GDM1 (cell line): Measurements from ENCODE around the gene GPLD1.
A peak's percentile ranks its signal among the peaks of the same experiment; 100 is the strongest.
"Not testable (repeated sequence)": the region's sequence is repeated elsewhere in the genome, so short reads cannot be mapped to it uniquely, and the experiment has no call there.

Experiments
- DNase-seq: peaks from one replicate; lab custom pipeline; 2025; lab: John Stamatoyannopoulos, UW

GPLD1 gene

DNA sequence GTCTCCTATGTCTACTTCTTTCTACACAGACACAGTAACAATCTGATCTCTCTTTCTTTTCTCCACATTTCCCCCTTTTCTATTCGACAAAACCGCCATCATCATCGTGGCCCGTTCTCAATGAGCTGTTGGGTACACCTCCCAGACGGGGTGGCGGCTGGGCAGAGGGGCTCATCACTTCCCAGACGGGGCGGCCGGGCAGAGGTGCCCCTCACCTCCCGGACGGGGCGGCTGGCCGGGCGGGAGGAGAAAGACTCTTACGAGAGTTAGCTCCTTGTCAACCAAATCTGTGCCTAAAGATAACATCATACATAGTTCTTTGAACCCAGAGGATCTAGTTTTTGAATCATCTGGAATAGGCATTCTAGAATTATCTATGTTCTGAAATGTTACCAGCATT lies 74.8 kb downstream of the GPLD1 start:
- DNase-seq, result not testable (repeated sequence)

DNA sequence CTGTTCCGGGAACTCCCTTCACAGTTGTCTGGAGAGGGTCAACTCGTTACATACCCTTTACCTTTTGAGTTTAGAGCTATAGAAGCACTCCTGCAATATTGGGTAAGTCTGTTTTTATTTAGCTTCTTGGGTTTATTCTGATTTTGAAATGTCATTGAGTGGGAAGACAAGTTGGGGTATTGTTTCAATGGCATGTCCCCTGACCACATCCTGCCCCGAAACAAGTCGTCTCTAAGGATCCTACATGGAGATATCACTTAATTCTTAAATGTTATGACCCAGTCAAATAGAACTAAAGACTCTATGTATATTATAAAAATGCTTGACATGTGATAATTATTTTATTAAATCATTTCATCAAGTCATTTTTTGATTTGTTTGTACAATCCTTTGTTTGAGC lies 77.1 kb downstream of the GPLD1 start:
- no peak for DNase-seq

DNA sequence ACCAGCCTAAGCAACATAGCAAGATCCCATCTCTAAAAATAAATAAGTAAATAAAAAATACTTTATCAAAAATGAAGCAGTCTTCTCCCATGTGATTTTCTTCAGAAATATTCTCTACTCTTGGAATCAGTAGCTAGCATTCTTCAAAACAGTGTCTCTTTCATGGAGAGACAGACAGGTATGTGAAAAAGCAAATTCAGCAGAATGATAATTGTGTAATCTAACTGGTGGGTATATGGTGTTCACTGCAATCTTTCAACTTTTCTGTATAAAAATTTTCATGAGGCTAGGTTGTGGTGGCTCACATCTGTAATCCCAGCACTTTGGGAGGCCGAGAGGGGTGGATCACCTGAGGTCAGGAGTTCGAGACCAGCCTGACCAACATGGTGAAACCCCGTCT lies 78.8 kb downstream of the GPLD1 start:
- DNase-seq, result no peak

DNA sequence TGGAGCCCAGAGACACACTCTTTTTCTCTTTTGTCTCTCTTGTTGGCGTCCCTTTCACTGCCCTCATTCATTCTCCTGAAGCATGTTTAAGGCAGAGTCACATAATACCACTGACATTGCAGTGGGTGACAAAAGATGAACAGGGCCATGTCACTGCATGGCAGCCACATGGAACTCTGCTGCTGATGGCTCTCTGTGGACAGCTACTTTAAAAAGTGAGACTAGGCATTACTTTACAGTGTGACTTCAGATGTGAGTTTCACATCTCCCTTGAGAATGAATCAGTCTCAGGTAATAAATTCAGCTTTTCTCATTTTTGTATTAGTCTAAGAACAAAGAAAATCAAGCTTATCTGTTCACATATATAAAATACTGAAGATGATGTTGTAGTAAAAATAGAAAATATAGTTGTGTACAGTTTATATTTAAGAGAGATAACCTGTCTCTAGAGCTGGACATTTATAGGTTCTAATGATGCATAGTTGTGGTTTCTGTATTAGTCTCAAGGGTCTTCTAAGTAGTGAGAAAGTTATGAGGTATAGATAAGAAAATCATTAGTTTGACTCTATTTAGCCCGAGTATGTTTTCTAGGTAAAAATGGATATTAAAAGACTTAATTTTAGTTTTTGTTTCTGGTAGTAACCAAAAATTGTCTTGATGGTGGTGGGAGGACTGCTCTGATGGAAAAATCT lies 80.5 kb downstream of the GPLD1 start:
- DNase-seq, result no peak

DNA sequence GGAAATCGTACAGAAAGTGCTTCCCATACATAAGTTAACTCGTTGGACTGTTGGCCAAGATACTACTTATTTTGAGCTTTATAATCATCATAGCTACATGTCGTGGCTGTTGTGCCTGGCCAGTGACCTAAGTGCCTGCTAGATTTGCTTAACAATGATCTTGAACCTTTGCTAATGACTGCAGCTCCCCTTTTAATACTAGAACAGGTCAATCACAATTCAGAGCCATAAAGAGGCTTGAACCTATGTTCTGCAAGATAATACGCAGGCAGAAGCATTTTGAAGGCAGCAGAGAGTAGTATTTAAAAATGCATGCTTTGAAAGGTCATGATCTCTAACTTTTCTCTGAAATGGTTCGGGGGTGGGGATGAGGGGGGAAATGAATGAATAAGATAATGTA lies 84.1 kb downstream of the GPLD1 start:
- no peak for DNase-seq

DNA sequence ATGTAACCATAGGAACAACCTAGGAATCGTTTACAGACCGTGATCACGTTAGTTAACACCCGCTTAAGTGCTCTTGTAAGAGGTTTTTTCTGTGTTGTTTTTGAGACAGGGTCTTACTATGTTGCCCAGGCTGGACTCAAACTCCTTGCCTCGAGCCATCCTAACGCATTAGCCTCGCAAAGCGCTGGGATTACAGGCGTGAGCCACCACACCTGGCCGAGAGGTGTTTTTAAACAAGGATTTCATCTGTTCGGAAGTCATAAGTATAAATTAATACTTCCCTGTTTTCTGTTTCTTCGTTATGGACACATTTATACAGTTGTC lies 85.9 kb downstream of the GPLD1 start:
- DNase-seq, result no peak

DNA sequence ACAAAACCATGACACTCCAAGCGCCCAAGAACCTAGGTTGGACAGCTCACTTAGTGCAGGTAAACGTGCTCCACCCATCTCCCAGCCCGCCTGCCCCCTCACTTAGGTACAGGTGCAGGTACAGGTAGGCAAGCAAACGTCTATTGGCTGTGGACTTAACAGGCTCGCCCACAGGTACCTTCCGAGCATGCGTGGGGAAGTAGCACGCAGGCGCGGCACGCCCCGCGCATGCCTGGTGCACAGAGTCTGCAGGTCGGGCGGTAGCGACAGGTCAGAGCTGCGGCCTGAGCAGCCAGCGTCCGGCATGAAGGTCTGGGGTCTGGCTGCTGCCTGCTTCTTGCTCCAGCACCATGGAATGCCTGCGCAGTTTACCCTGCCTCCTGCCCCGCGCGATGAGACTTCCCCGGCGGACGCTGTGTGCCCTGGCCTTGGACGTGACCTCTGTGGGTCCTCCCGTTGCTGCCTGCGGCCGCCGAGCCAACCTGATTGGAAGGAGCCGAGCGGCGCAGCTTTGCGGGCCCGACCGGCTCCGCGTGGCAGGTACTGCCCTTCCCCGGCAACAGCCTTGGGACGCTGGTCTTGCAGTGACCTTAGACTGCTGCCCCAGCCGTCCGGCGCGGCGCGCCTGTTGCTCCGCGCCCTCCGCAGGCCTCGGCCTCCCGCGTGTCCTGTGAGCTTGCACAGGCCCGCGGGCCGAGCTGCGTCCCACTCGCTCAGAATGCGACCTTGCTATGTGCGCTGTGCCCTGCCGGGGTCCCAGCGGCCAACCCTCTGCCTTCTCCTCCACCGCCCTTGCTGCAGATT lies 86.5 kb downstream of the GPLD1 start, which contains the start of gene MRS2:
MRS2 (plus strand) TSS at position 240 of the 804 bp plus-strand sequence; CDS start at position 351, 111 bp downstream.
- peak; percentile 78 for DNase-seq

DNA sequence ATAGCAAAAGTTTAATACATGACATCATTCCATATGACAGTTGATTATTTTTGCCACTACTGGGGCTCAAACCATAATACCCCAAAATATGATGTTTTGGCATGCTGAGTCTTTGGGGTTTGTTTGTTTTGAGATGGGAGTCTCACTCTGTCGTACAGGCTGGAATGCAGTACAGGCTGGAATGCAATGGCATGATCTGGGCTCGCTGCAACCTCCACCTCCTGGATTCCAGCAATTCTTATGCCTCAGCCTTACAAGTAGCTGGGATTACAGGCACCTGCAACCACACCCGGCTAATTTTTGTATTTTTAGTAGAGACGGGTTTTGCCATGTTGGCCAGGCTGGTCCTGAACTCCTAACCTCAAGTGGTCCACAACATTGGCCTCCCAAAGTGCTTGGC lies 87.9 kb downstream of the GPLD1 start:
- DNase-seq, result no peak

DNA sequence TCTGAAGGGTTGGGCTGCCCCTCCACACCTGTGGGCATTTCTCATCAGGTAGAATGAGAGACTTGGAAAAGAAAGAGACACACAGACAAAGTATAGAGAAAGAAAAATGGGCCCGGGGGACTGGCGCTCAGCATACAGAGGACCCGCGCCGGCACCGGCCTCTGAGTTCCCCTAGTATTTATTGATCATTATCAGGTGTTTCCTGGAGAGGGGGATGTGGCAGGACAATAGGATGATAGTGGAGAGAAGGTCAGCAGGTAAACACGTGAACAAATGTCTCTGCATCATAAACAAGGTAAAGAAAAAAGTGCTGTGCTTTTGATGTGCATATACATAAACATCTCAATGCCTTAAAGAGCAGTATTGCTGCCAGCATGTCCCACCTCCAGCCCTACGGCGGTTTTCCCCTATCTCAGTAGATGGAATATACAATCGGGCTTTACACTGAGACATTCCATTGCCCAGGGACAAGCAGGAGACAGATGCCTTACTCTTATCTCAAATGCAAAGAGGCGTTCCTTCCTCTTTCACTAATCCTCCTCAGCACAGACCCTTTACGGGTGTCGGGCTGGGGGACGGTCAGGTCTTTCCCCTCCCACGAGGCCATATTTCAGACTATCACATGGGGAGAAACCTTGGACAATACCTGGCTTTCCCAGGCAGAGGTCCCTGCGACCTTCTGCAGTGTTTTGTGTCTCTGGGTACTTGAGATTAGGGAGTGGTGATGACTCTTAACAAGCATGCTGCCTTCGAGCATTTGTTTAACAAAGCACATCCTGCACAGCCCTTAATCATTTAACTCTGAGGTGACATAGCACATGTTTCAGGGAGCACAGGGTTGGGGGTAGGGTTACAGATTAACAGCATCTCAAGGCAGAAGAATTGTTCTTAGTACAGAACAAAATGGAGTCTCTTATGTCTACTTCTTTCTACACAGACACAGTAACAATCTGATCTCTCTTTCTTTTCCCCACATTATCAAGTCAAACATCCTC lies 89.0 kb downstream of the GPLD1 start:
- not testable (repeated sequence) for DNase-seq

DNA sequence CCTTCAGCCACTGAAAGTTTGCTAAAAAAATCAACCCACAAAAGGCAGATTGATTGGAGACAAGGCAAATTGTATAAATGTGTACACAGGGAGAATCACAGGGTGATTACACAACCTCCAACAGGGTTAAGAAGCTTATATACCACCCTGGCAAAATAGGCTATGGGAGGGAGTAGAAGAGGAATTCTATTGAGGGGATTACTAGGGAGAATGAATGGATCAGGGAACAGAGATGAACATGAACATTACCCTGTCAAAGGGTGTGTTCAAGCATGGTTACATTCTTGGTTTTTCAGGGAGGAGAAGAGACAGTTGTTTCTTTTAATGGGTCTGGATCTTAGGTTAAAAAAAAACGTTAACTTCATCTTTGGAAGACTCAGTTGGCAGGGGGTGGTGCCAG lies 91.7 kb downstream of the GPLD1 start:
- DNase-seq, result no peak

DNA sequence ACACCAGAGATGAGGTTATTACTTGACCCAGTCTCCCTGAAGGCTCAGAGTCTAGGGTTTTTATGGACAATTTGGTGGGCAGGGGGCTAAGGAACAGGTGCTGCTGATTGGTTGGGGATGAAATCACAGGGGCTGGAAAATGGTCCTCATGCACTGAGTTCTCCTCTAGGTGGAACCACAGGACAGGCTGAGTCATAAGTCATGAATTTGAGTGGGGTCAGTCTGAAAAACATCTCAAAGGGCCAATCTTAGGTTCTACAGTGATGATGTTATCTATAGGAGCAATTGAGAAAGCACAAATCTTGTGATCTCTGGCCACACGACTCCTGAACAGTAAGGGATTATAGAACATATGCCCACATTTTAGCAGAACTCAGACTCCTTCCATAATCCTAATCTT lies 92.6 kb downstream of the GPLD1 start:
- DNase-seq, result no peak

DNA sequence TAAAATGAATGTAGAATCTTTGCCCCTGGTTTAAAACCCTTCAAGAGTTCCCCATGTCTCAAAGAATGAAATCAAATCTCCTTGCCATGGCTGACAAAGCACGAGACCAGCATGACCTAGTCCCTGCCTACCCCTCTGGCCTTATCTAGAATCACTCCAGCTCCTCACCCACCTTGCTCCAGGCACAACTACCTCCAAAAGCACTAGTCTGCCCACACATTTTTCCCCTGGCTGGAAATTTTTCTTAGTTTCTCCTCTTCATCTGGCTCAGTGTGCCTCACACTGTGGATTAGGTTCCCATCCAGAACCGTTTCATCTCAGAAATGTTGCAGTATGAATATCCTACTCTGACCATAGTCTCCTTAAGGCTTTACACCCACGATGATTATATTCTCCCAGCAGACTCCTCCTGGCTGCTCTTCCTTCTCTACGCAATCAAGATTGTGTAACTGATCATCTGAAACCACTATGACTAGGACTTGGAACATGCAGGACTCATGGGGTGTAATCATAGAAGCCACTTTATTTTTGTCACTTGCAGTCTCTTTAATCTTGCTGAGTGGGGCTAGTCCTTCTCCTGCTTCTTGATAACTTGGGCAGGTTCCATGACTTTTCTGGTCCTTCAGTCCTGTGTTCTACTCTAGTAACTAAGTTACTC lies 94.5 kb downstream of the GPLD1 start:
- DNase-seq, result no peak

DNA sequence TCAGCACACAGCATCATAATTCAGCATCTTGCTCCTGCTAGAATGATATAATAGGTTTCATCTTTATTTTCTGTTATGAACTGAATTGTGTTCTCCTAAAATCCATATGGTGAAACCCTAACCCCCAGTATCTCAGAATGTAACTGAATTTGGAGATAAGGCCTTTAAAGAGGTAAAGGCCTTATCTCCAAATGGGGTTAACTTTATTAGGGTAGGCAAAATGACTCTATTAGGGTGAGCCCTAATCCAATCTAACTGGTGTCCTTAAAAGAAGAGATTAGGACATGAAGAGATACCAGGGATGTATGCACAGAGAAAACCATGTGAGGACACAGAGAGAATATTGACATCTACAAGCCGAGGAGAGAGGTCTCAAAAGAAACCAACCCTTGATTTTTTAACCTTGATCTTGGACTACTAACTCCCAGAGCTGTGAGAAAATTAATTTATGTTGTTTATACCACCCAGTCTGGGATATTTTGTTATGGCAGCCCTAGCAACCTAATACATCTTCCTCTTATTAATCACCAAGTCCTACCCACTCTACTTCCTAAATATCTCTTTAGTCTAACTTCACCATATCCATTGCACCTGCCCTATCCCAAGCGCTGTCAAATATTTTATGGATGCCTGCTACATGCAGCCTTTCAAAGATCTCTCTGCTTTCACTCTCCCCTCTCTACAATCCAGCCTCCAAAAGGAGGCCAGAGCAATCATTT lies 95.2 kb downstream of the GPLD1 start:
- no peak for DNase-seq

DNA sequence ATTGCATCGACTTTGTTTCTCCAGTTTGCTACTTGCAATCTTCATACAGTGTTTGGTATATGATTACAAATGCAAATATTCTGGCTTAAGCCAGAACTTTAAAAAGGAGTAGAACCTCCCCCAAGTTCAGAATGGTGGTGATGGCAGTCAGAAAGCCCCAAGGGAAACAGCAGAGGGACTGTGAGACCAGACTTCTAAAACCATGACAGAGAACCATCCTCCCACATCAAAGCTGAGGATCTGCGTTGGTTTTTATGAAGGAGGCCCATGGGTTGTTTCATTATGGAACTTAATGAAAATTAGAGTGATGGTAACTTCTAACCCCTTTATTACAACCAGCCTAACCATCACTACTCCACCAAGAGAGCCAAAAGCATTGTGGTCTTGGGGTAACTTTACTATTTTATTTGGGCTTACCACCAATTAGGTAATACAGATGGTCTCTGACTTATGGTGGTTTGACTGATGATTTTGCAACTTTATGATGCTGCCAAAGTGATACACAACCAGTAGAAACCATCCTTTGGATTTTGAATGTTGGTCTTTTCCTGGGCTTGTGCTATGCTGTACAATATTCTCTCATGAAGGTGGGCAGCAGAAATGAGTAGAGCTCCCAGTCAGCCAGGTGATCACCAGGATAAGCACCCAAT lies 97.5 kb downstream of the GPLD1 start:
- no peak for DNase-seq

DNA sequence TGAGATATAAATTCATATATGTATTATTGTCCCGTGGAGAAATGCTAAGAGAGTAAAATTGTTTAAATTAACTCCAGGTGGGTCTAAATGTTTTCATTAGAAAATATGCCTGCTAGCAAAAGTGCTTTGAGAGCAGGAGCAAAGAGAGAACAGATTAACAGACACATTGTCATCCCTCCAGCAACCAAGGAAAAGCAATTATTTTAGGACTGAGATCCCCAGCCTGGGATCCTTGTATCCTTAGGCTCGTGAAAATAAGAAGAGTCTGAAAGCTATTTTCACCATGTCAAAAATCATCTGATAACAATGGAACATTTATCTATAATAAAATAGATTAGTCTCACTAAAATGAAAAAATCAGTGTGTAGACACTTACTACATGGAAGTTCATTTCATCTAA lies 98.2 kb downstream of the GPLD1 start:
- DNase-seq, result no peak

DNA sequence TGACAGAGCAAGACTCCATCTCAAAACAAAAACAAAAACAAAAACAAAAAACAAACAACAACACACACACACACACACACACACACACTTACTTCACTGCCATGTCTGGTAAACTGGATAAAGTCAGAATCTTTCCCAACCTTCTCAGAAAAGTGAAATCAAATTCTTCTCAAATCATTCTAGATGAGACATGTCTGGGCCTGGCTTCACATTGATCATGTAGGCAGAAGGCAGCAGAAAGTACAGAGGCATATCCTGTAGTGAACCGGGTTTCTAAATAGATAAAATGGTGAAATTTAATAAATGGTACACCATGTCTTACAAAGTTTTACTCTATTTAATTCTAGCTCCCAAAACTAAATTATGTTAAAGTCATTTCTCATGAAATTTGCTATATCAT lies 101.6 kb downstream of the GPLD1 start:
- DNase-seq, result no peak

DNA sequence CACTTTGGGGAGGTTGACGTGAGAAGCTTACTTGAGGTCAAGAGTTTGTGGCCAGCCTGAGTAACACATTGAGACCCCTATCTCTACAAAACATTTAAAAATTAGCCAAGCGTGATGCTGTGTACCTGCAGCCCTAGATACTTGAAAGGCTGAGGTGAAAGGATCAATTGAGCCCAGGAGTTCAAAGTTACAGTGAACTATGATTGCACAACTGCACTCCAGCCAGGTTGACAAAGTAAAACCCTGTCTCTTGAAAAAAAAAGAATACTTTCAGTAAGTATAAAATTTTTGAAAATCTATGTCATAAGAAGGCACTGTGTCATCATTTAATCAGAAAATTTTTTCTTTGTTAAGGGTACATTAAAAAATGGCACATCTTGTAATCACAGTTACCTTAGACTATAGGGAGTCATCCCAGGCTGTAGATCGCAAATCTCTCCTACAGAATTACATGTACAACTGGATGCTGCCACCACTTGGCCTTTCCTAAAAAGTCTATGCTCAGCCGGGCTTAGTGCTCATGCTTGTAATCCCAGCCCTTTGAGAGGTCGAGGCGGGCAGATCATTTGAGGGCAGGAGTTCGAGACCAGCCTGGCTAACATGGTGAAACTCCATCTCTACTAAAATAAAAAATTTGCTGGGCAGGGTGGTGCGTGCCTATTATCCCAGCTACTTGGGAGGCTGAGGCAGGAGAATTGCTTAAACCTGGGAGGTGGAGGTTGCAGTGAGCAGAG lies 103.7 kb downstream of the GPLD1 start:
- DNase-seq, result no peak

DNA sequence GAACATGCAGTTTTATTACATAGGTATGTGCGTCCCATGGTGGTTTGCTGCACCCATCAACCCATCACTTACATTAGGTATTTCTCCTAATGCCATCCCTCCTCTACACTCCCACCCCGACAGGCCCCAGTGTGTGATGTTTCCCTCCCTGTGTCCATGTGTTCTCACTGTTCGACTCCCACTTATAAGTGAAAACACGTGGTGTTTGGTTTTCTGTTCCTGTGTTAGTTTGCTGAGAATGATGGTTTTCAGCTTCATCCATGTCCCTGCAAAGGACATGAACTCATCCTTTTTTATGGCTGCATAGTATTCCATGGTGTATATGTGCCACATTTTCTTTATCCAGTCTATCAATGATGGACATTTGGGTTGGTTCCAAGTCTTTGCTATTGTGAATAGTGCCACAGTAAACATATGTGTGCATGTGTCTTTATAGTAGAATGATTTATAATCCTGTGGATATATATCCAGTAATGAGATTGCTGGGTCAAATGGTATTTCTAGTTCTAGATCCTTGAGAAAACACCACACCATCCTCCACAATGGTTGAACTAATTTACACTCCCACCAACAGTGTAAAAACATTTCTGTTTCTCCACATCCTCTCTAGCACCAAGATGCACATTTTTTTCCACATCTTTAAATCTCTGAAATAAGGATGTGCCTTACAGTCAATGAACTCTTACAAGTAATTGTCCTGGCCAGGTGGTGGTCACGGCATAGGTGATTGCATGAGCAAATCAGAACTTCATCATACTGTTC lies 104.8 kb downstream of the GPLD1 start:
- not testable (repeated sequence) for DNase-seq

DNA sequence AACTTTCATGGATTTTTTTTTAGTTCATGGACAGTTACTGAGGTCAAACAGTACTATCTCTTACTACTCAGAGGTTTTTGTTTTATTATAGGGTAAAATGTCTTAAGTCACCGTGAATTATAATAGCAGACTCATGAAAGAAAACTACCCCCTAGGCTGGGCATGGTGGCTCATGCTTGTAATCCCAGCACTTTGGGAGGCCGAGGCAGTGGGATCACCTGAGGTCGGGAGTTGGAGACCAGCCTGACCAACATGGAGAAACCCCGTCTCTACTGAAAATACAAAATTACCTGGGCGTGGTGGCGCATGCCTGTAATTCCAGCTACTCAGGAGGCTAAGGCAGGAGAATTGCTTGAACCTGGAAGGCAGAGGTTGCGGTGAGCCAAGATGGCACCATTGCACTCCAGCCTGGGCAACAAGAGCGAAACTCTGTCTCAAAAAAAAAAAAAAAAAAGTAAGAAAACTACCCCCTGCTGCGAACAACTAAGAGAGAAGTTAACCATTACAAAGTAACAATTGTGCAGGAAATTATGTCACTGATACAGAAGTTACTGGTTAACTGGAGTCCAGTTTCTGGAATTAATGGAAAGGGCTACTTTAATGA lies 106.4 kb downstream of the GPLD1 start:
- not testable (repeated sequence) for DNase-seq
